Measurements from ENCODE around the gene TMEM156.

DNA sequence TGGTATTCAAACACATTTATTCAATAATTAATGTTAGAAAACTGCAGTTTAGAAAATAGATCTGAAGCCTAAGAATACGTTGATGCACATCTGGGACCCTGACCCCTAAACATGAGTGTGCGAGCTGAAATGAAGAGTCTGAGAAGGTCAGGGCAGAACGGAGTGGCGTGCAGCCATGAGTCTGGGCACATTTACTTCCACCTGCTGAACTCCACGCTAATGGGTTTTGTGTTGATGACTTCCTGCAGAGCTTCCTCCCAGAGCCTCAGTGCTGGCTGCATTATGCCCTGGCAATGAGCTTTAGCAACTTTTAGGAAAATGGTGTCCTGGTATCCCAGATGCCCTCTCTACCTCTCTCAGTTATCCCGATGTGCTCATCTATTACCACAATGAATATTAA, 111.5 kb downstream of the TMEM156 start:
- TF ChIP-seq, protein P1, sequence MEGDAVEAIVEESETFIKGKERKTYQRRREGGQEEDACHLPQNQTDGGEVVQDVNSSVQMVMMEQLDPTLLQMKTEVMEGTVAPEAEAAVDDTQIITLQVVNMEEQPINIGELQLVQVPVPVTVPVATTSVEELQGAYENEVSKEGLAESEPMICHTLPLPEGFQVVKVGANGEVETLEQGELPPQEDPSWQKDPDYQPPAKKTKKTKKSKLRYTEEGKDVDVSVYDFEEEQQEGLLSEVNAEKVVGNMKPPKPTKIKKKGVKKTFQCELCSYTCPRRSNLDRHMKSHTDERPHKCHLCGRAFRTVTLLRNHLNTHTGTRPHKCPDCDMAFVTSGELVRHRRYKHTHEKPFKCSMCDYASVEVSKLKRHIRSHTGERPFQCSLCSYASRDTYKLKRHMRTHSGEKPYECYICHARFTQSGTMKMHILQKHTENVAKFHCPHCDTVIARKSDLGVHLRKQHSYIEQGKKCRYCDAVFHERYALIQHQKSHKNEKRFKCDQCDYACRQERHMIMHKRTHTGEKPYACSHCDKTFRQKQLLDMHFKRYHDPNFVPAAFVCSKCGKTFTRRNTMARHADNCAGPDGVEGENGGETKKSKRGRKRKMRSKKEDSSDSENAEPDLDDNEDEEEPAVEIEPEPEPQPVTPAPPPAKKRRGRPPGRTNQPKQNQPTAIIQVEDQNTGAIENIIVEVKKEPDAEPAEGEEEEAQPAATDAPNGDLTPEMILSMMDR (tag by site-specific recombination; IDR thresholded peaks at IDR 0.05), result no peak
- TF ChIP-seq ZNF24 (tag by site-specific recombination; IDR thresholded peaks at IDR 0.05) (no peak), KLF9 (tag by site-specific recombination; IDR thresholded peaks at IDR 0.05; ENCODE audit: low read depth) (no peak)
